MM.1S (cell line): ENCODE results near the gene MAGED2.

Experiments used
- CTCF ChIP-seq: fragments of 300-600 bp; sonication (generic); IDR thresholded peaks from 2 replicates; pipeline ENCODE4 v1.5.1; 2016; ENCODE audit warnings: antibody characterized with exemption, low read length, mixed read lengths
- EZH2 ChIP-seq: fragments of 300-600 bp; sonication (generic); optimal IDR thresholded peaks from 2 replicates; pipeline ENCODE3; 2017; ENCODE audit warnings: low read depth, mild to moderate bottlenecking, antibody characterized with exemption, low read length, mixed read lengths

GRCh38 chrX:54842607-54843006 is 35.1 kb downstream of the MAGED2 start:
- TF ChIP-seq CTCF (no peak), EZH2 (no peak)
